ENCODE measurements around the gene MMRN1.

Gene MMRN1

DNA sequence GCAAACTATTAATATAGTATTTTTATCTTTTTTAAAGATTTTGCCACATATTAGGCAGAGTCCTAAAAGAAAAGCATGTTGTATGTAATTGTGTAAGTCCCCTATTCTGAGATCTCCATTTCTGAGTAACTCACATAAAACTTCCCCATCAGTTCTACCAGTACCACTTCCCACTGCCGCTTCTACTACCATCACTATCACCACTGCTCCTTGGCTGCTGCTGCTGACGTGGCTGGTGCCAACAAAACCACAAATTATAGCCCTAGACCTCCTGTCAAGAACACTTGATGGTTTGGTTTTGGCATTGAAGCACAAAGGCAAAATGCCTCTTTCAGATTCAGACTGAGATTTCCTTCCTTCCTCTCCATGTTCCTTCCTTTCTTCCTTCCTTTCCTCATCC lies 106.4 kb downstream of the MMRN1 start:
- no peak for DNase-seq

DNA sequence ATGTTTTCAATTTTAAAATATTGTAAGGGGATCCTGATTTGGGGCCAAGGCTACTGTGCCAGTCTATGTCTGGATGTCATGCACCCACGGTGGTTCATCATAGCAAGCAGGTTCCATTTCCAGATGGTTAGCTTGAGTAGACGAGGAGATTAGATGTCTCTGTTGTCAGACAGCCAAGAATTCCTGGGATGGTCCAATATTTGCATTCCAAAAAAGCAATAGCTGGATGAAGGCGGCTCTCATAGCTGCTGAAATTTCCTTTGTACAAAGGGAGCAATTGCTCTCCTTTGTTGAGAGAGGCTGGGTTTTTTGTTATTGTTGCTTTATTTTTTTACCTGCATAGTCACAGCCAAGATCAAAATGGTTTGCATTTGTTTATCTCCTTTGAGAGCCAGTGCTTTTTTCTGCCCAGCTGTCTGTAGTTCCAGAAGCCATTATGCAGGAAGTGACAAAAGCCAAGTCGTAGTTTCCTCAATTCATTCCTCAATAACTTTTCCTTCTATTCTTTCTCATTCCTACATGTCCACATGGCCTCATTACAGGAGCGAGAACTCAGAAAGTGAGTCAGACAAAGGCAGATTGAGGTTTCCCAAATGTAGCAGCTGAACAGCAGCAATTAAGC lies 107.9 kb downstream of the MMRN1 start:
- no peak for DNase-seq
